H1 (cell line): ENCODE measurements around the gene STAT3. TPM values are rescaled to one million over a fixed set of nuclear protein-coding genes. Genes with fewer than 3 reads are reported as not detected.

ENCODE experiments used
- CTCF ChIA-PET: fragments of 300-600 bp; sonication (Branson Sonifier 250); formaldehyde crosslinking; loops from one replicate; lab custom pipeline; 2021; ENCODE audit not compliant: partially characterized antibody; lab: Charles Lee
- POLR2A ChIA-PET: fragments of 300-600 bp; sonication (Branson Sonifier 250); formaldehyde crosslinking; loops from one replicate; lab custom pipeline; 2021; ENCODE audit warnings: inconsistent platforms; ENCODE audit not compliant: partially characterized antibody; lab: Charles Lee
- DNase-seq, 2 experiments: peaks; one replicate each; pipeline versions ENCODE4 v3.0.0 to v3.0.0-alpha.2; 2010 to 2022; ENCODE audit warnings: low spot score in 2 of 2, low read depth in 1 of 2, mixed read lengths in 1 of 2
- FAIRE-seq: peaks from 2 replicates; lab custom pipeline; 2011; peaks lifted over from hg19 to GRCh38; lab: Jason Lieb, UNC
- H2AFZ ChIP-seq: 2 replicates; pipeline ENCODE4 v1.8.1; 2012; ENCODE audit warnings: low read length, inconsistent platforms
- H2AK5ac ChIP-seq: 2 replicates; pipeline ENCODE4 v1.6.1; 2013; ENCODE audit warnings: low read depth, low read length
- H2BK120ac ChIP-seq: replicated peaks from 2 replicates; pipeline ENCODE3; 2013; ENCODE audit warnings: low read depth, low read length, inconsistent platforms
- H2BK12ac ChIP-seq: 2 replicates; pipeline ENCODE4 v1.6.1; 2013; ENCODE audit warnings: low read depth, low read length
- H2BK15ac ChIP-seq: 2 replicates; pipeline ENCODE4 v1.6.1; 2013; ENCODE audit warnings: low read length
- H2BK20ac ChIP-seq: 2 replicates; pipeline ENCODE4 v1.6.1; 2013; ENCODE audit warnings: low read length
- H2BK5ac ChIP-seq: 2 replicates; pipeline ENCODE4 v1.6.1; 2013; ENCODE audit warnings: low read depth, low read length
- H3K14ac ChIP-seq: 2 replicates; pipeline ENCODE4 v1.6.1; 2013; ENCODE audit warnings: inconsistent platforms; ENCODE audit not compliant: insufficient read length
- H3K18ac ChIP-seq: 2 replicates; pipeline ENCODE4 v1.6.1; 2013; ENCODE audit warnings: low read length; ENCODE audit errors: extremely low read depth
- H3K23ac ChIP-seq: 2 replicates; pipeline ENCODE4 v1.6.1; 2013; ENCODE audit warnings: inconsistent platforms; ENCODE audit not compliant: insufficient read length
- H3K23me2 ChIP-seq: 2 replicates; pipeline ENCODE4 v1.6.1; 2013; ENCODE audit warnings: low read depth, low read length
- H3K27ac ChIP-seq: 2 replicates; pipeline ENCODE4 v1.6.1; 2011; ENCODE audit warnings: low read depth, low read length, inconsistent platforms
- H3K27me3 ChIP-seq, 4 experiments: replicated peaks in 1 of 4; 1 replicate in 1 of 4; 2 replicates in 3 of 4; pipeline versions ENCODE4 v1.6.1 to v1.8.1; 2011 to 2013; ENCODE audit warnings: low read length in 3 of 4, mild to moderate bottlenecking in 3 of 4, inconsistent platforms in 2 of 4, mixed read lengths in 2 of 4, moderate library complexity in 1 of 4; ENCODE audit not compliant: control insufficient read depth in 3 of 4, insufficient read depth in 3 of 4; ENCODE audit errors: extremely low read depth in 1 of 4
- H3K36me3 ChIP-seq, 4 experiments: 2 replicates each; pipeline versions ENCODE4 v1.6.1 to v1.8.1; 2011 to 2013; ENCODE audit warnings: mild to moderate bottlenecking in 4 of 4, low read length in 3 of 4, moderate library complexity in 2 of 4, control low read depth in 1 of 4, inconsistent platforms in 1 of 4; ENCODE audit not compliant: insufficient read depth in 4 of 4, control insufficient read depth in 2 of 4
- H3K4ac ChIP-seq: replicated peaks from 2 replicates; pipeline ENCODE3; 2013; ENCODE audit warnings: low read length, low read depth, mixed read lengths, inconsistent platforms; ENCODE audit not compliant: insufficient read length
- H3K4me1 ChIP-seq, 4 experiments: replicated peaks in 1 of 4; 1 replicate in 1 of 4; 2 replicates in 3 of 4; pipeline versions ENCODE4 v1.6.1 to v1.8.1; 2011 to 2013; ENCODE audit warnings: low read length in 3 of 4, inconsistent platforms in 2 of 4, mixed read lengths in 1 of 4; ENCODE audit not compliant: insufficient read depth in 4 of 4, control insufficient read depth in 3 of 4
- H3K4me2 ChIP-seq, 2 experiments: 2 replicates each; pipeline versions ENCODE4 v1.6.1 to v1.8.1; 2011 to 2013; ENCODE audit warnings: low read depth in 2 of 2, low read length in 2 of 2, control low read depth in 1 of 2, inconsistent platforms in 1 of 2, mild to moderate bottlenecking in 1 of 2; ENCODE audit not compliant: insufficient read depth in 1 of 2
- H3K4me3 ChIP-seq, 4 experiments: fragments of 200-600, 300-600 bp in 1 of 4; sonication (generic), shearing (Covaris generic), sonication (Bioruptor Twin) in 1 of 4; 2 replicates each; pipeline versions ENCODE4 v1.5.1 to v1.8.1; 2011 to 2016; ENCODE audit warnings: low read length in 4 of 4, low read depth in 3 of 4, control low read depth in 2 of 4, inconsistent platforms in 2 of 4, mild to moderate bottlenecking in 2 of 4, mixed read lengths in 1 of 4, moderate library complexity in 1 of 4; ENCODE audit not compliant: insufficient read depth in 2 of 4; ENCODE audit errors: extremely low read depth in 1 of 4
- H3K56ac ChIP-seq: replicated peaks from 2 replicates; pipeline ENCODE3; 2013; ENCODE audit warnings: low read depth, mild to moderate bottlenecking, mixed read lengths, low read length, inconsistent platforms; ENCODE audit not compliant: insufficient read length
- H3K79me1 ChIP-seq: 2 replicates; pipeline ENCODE4 v1.6.1; 2013; ENCODE audit warnings: low read depth, low read length, control low read depth
- H3K79me2 ChIP-seq, 2 experiments: 2 replicates each; pipeline versions ENCODE4 v1.6.1 to v1.8.1; 2012 to 2013; ENCODE audit warnings: low read length in 2 of 2, mild to moderate bottlenecking in 2 of 2, inconsistent platforms in 1 of 2; ENCODE audit not compliant: insufficient read depth in 2 of 2, control insufficient read depth in 1 of 2
- H3K9ac ChIP-seq, 4 experiments: replicated peaks in 1 of 4; 1 replicate in 1 of 4; 2 replicates in 3 of 4; pipeline versions ENCODE4 v1.6.1 to v1.8.1; 2011 to 2013; ENCODE audit warnings: low read depth in 3 of 4, low read length in 3 of 4, control low read depth in 2 of 4, mild to moderate bottlenecking in 2 of 4, moderate library complexity in 2 of 4, inconsistent platforms in 1 of 4; ENCODE audit errors: extremely low read depth in 1 of 4
- H3K9me3 ChIP-seq, 2 experiments: 2 replicates each; pipeline versions ENCODE4 v1.6.1 to v1.8.1; 2012 to 2013; ENCODE audit warnings: mild to moderate bottlenecking in 2 of 2, moderate library complexity in 2 of 2, control low read depth in 1 of 2, inconsistent platforms in 1 of 2, low read depth in 1 of 2, low read length in 1 of 2, mixed read lengths in 1 of 2; ENCODE audit not compliant: insufficient read depth in 2 of 2
- H4K20me1 ChIP-seq, 2 experiments: replicated peaks in 1 of 2; 2 replicates each; pipeline versions ENCODE3 to v1.8.1; 2011 to 2013; ENCODE audit warnings: inconsistent platforms in 2 of 2, low read length in 2 of 2, mild to moderate bottlenecking in 1 of 2; ENCODE audit not compliant: insufficient read depth in 2 of 2, control insufficient read depth in 1 of 2
- H4K5ac ChIP-seq: 2 replicates; pipeline ENCODE4 v1.6.1; 2013; ENCODE audit warnings: low read length, low read depth, mixed read lengths, inconsistent platforms; ENCODE audit not compliant: insufficient read length
- H4K8ac ChIP-seq: 2 replicates; pipeline ENCODE4 v1.8.0; 2013; ENCODE audit warnings: mild to moderate bottlenecking, moderate library complexity, low read length, inconsistent platforms; ENCODE audit not compliant: insufficient read depth; ENCODE audit errors: extremely low read depth
- H4K91ac ChIP-seq: replicated peaks from 2 replicates; pipeline ENCODE3; 2013; ENCODE audit warnings: low read length, mixed read lengths, inconsistent platforms; ENCODE audit not compliant: insufficient read length
- WGBS, 2 experiments: shearing (Covaris generic) in 1 of 2; methylation state at CpG; one replicate each; pipeline versions ENCODE4 v1.1.6 to v1.1.7; 2013 to 2015; ENCODE audit warnings: low lambda C conversion rate in 2 of 2, mixed read lengths in 2 of 2, inconsistent platforms in 1 of 2, low coverage in 1 of 2, missing lambda C conversion rate in 1 of 2; ENCODE audit not compliant: insufficient replicate concordance in 2 of 2, insufficient coverage in 1 of 2, insufficient read length in 1 of 2; ENCODE audit errors: extremely low coverage in 1 of 2, missing lambda C conversion rate in 1 of 2; 5-methylcytosine and 5-hydroxymethylcytosine counted together
- polyA plus RNA-seq, 7 experiments: library from polyadenylated mRNA; depleted of rRNA in 3 of 7; stranded (reverse) in 5 of 7; unstranded in 2 of 7; fragments of >200 nt in 5 of 7; fragments of 200-250 nt in 2 of 7; gene quantifications; 1 replicate in 5 of 7; 2 replicates in 1 of 7; 4 replicates in 1 of 7; pipeline versions ENCODE4 v1.2.1 to v1.2.3, GENCODE V29; 2011 to 2013; ENCODE audit warnings: missing spikeins in 2 of 7, mixed read lengths in 2 of 7
- total RNA-seq: library from RNA; stranded (reverse); fragmentation: NEBNext Ultra II Directional; extraction: Animal tissue kit (Norgen Biotek cat#: 25700); gene quantifications from 2 replicates; pipeline ENCODE4 v1.2.1, GENCODE V29; 2021

STAT3 gene
- total and polyA plus RNA-seq, 2 of the 8 experiments (the other 6 are each of a cell fraction or from before 2014, with no cell fraction given) = 38.4 to 94.1 TPM

DNA sequence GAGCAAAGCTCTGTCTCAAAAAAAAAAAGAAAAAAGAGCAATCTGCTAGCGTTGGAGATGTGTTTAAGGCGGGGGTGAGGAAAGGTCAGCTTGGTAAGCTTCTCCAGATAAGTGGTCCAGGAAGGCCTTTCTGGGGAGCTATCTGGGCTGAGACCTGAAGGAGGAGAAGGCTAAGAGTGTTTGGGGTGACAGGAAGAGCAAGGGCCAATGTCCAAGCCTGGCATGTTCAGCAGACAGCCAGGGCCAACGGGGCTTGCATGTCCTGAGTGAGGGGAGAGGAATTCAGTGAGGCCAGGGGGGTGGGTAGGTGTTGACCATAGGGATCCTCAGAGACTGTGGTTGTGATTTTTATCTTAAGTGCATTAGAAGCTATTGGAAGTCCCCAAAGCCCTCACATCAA is 84.5 kb downstream of the STAT3 start:
- H2BK120ac ChIP-seq = no peak overlapping the region
- 84% methylated on average over 3 of the region's 3 CpGs; no CpG with 5 or more reads in 1 of the 2 experiments for WGBS, 2 experiments
- FAIRE-seq (no peak), DNase-seq (no peak)
- H3K79me1 ChIP-seq = no peaks in the 10 kb centered on the region
- no peaks in the 10 kb centered on the region for H3K27me3 ChIP-seq
- no peak overlapping the region for H2BK12ac ChIP-seq
- H3K14ac ChIP-seq = no peak overlapping the region
- H4K91ac ChIP-seq = no peak overlapping the region
- no peaks in the 10 kb centered on the region for H3K79me2 ChIP-seq
- no peak overlapping the region for H2AFZ ChIP-seq
- no peak overlapping the region for H3K23ac ChIP-seq
- no peaks in the 10 kb centered on the region for H3K23me2 ChIP-seq
- no peaks in the 10 kb centered on the region for H3K9me3 ChIP-seq
- no peak overlapping the region for H2AK5ac ChIP-seq
- no peak overlapping the region for H4K8ac ChIP-seq
- H4K5ac ChIP-seq = no peak overlapping the region
- H3K36me3 ChIP-seq = no peaks in the 10 kb centered on the region
- H3K4me2 ChIP-seq = no peak overlapping the region
- no peak overlapping the region for H3K4ac ChIP-seq
- peaks cover 0 to 3% of the 10 kb centered on the region in 2 experiments for H4K20me1 ChIP-seq
- H3K56ac ChIP-seq = no peak overlapping the region
- ChIA-PET CTCF (interaction anchor here (0.6 to 4.8 kb wide), 5 partner anchors 8 to 1577 kb away, joined by 3 to 43 read pairs (median 4); no protein-coding TSS in a partner anchor), POLR2A (interaction anchor here (0.6 to 1.5 kb wide), 2 partner anchors 14 to 34 kb away, joined by 3 to 5 read pairs; no protein-coding TSS in a partner anchor)
- no peak overlapping the region for H2BK5ac ChIP-seq
- no peak overlapping the region for H2BK20ac ChIP-seq
- H3K27ac ChIP-seq = no peak overlapping the region
- H2BK15ac ChIP-seq = no peak overlapping the region
- no peak overlapping the region for H3K18ac ChIP-seq
- no peak overlapping the region for H3K4me3 ChIP-seq
- no peaks in the 10 kb centered on the region; a peak in 1 of 7 replicates for H3K4me1 ChIP-seq
- no peak overlapping the region for H3K9ac ChIP-seq
